Fibroblast of lung (primary cell): Measurements from ENCODE around the gene PRELID1. TPM values are rescaled to one million over a fixed set of nuclear protein-coding genes. Genes with fewer than 3 reads are reported as not detected.

Source experiments
- DNase-seq, 2 donors: peaks; one replicate each; pipeline versions ENCODE4 v3.0.0 to v3.0.0-alpha.2; 2010; ENCODE audit warnings: low read depth in 2 of 2
- H2AFZ ChIP-seq: 2 replicates; pipeline ENCODE4 v1.5.1; 2012; ENCODE audit warnings: low read length, control low read depth, inconsistent platforms
- H3K27ac ChIP-seq: 2 replicates; pipeline ENCODE4 v1.5.1; 2011; ENCODE audit warnings: low read length, control low read depth; ENCODE audit not compliant: insufficient read depth
- H3K27me3 ChIP-seq: 2 replicates; pipeline ENCODE4 v1.5.1; 2011; ENCODE audit warnings: mild to moderate bottlenecking, low read length; ENCODE audit not compliant: control insufficient read depth, insufficient read depth
- H3K36me3 ChIP-seq: 2 replicates; pipeline ENCODE4 v1.5.1; 2011; ENCODE audit warnings: low read length; ENCODE audit not compliant: control insufficient read depth, insufficient read depth
- H3K4me1 ChIP-seq: 2 replicates; pipeline ENCODE4 v1.5.1; 2011; ENCODE audit warnings: low read length; ENCODE audit not compliant: control insufficient read depth, insufficient read depth; ENCODE audit errors: extremely low read depth
- H3K4me2 ChIP-seq: 2 replicates; pipeline ENCODE4 v1.5.1; 2011; ENCODE audit warnings: low read length, control low read depth; ENCODE audit not compliant: insufficient read depth; ENCODE audit errors: extremely low read depth
- H3K4me3 ChIP-seq, 4 experiments: fragments of 200-600 bp in 1 of 4; sonication (generic) in 1 of 4; replicated peaks in 1 of 4; 2 replicates each; pipeline ENCODE4 v1.5.1; 2011 to 2016; ENCODE audit warnings: low read length in 4 of 4, low read depth in 3 of 4, mild to moderate bottlenecking in 3 of 4, control low read depth in 2 of 4, inconsistent platforms in 1 of 4, mixed read lengths in 1 of 4; ENCODE audit not compliant: insufficient read depth in 1 of 4; ENCODE audit errors: control extremely low read depth in 1 of 4
- H3K79me2 ChIP-seq: 2 replicates; pipeline ENCODE4 v1.5.1; 2012; ENCODE audit warnings: mild to moderate bottlenecking, low read length, inconsistent platforms; ENCODE audit not compliant: control insufficient read depth, insufficient read depth
- H3K9ac ChIP-seq: 2 replicates; pipeline ENCODE4 v1.5.1; 2011; ENCODE audit warnings: mild to moderate bottlenecking, low read length, control low read depth; ENCODE audit not compliant: insufficient read depth
- H3K9me3 ChIP-seq: 2 replicates; pipeline ENCODE4 v1.5.1; 2012; ENCODE audit warnings: low read depth, low read length; ENCODE audit not compliant: control insufficient read depth, insufficient read depth
- H4K20me1 ChIP-seq: 2 replicates; pipeline ENCODE4 v1.5.1; 2011; ENCODE audit warnings: low read length; ENCODE audit not compliant: control insufficient read depth, insufficient read depth; ENCODE audit errors: extremely low read depth
- EZH2 ChIP-seq: IDR thresholded peaks from 2 replicates; pipeline ENCODE4 v1.5.1; 2012; ENCODE audit warnings: low read length, control low read depth, mild to moderate bottlenecking; ENCODE audit errors: missing control alignments
- polyA plus RNA-seq, 2 donors: library from polyadenylated mRNA; depleted of rRNA in 1 of 2; stranded (reverse) in 1 of 2; unstranded in 1 of 2; fragments of >200 nt; gene quantifications; 2 replicates each; pipeline ENCODE4 v1.2.1, GENCODE V29; 2011 to 2012; ENCODE audit warnings: missing spikeins in 1 of 2
- total RNA-seq: library from RNA; depleted of rRNA; stranded (reverse); fragments of >200 nt; gene quantifications from 2 replicates; pipeline ENCODE4 v1.2.1, GENCODE V29; 2014
- TF ChIP-seq, protein P1 (sequence below), 2 donors: IDR thresholded peaks in 1 of 2; conservative IDR thresholded peaks in 1 of 2; 1 replicate in 1 of 2; 2 replicates in 1 of 2; pipeline ENCODE4 v1.5.1; 2011 to 2012; ENCODE audit warnings: low read length in 2 of 2, control low read depth in 1 of 2, inconsistent platforms in 1 of 2, low read depth in 1 of 2, mild to moderate bottlenecking in 1 of 2

Gene PRELID1
- total and polyA plus RNA-seq, 2 donors (not counting 1 experiment from before 2014, with no cell fraction given): 64.2 to 145 TPM

DNA sequence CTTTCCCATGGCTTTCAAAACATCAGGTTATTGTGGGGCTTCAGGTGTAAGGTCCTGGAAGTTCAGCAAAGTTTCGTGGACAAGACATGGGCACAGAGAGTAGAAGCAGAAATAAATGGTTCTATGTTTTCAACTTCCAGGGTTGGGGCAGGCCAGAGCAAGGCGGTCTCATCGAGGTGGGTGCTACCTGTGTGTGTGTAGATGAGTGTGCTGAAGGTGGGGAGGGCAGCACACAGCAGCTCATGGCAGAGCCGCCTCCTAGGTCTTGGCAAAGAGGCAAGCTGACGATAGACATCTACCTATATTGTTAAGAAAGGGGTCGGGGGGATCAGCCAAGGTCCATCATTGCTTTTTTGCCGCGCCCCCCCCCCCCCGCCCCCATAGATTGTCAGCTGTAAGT, 3.9 kb upstream of the PRELID1 start:
- H3K27me3 ChIP-seq: no peaks in the 10 kb centered on the region
- peaks cover 12% of the 10 kb centered on the region for H3K4me1 ChIP-seq
- no peak overlapping the region for H3K4me3 ChIP-seq
- H3K36me3 ChIP-seq: peaks cover 10% of the 10 kb centered on the region
- H4K20me1 ChIP-seq: no peaks in the 10 kb centered on the region
- no peak for DNase-seq
- no peak overlapping the region for H2AFZ ChIP-seq
- H3K9ac ChIP-seq: no peak overlapping the region
- H3K79me2 ChIP-seq: peaks cover 25% of the 10 kb centered on the region
- H3K27ac ChIP-seq: peak overlapping the region; percentile 34
- H3K4me2 ChIP-seq: no peak overlapping the region
- TF ChIP-seq EZH2: no peak
- TF ChIP-seq, protein P1, sequence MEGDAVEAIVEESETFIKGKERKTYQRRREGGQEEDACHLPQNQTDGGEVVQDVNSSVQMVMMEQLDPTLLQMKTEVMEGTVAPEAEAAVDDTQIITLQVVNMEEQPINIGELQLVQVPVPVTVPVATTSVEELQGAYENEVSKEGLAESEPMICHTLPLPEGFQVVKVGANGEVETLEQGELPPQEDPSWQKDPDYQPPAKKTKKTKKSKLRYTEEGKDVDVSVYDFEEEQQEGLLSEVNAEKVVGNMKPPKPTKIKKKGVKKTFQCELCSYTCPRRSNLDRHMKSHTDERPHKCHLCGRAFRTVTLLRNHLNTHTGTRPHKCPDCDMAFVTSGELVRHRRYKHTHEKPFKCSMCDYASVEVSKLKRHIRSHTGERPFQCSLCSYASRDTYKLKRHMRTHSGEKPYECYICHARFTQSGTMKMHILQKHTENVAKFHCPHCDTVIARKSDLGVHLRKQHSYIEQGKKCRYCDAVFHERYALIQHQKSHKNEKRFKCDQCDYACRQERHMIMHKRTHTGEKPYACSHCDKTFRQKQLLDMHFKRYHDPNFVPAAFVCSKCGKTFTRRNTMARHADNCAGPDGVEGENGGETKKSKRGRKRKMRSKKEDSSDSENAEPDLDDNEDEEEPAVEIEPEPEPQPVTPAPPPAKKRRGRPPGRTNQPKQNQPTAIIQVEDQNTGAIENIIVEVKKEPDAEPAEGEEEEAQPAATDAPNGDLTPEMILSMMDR (conservative IDR thresholded peaks at IDR 0.05 in 1 of 2, IDR thresholded peaks at IDR 0.05 in 1 of 2; ENCODE audit: low read depth in 1 of 2, low read length in 2 of 2): no peak
- H3K9me3 ChIP-seq: no peaks in the 10 kb centered on the region

DNA sequence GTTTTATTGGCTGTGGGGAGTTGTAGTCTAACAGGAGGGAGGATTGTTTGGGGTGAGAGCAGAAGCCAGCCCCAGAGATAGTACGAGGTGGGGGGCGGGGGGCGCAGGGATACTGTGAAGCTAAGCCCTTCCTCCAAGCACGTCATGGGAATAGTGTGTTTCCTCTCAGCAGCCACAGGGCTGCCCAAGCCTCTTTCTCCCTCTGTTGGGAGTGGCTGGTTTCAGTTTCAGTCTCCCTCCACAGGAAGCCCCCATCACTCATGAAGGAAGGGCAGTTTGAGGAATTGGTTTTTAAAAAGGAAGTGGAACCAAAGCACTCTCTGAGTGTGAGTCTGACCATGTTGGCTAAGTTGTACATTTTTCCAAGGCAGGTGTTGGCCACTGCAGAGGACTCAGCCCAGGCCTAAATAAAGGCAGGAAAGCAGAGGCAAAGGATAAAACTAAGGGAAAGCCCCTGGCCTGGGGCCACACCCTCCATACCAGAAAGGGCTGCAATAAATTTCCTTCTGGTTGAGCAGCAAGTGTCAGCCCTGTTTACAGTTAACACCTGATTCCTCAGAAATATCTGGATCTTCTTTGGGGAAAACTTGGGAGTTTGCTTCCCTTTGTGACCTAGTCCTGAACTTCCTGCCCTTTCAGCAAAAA, 3.2 kb upstream of the PRELID1 start:
- Histone ChIP-seq H3K4me2 (peak overlapping the region; percentile 1), H3K9me3 (no peaks in the 10 kb centered on the region), H3K4me3 (no peak overlapping the region), H3K9ac (no peak overlapping the region), H2AFZ (no peak overlapping the region), H3K27me3 (no peaks in the 10 kb centered on the region), H3K27ac (peak overlapping the region; percentile 49), H3K79me2 (peaks cover 31% of the 10 kb centered on the region), H3K4me1 (peaks cover 15% of the 10 kb centered on the region), H4K20me1 (no peaks in the 10 kb centered on the region), H3K36me3 (peaks cover 10% of the 10 kb centered on the region)
- peak; percentile 74 to 75 for DNase-seq
- no peak for TF ChIP-seq EZH2
- TF ChIP-seq, protein P1 (conservative IDR thresholded peaks at IDR 0.05 in 1 of 2, IDR thresholded peaks at IDR 0.05 in 1 of 2; ENCODE audit: low read depth in 1 of 2, low read length in 2 of 2): peak; percentile 22 to 30

DNA sequence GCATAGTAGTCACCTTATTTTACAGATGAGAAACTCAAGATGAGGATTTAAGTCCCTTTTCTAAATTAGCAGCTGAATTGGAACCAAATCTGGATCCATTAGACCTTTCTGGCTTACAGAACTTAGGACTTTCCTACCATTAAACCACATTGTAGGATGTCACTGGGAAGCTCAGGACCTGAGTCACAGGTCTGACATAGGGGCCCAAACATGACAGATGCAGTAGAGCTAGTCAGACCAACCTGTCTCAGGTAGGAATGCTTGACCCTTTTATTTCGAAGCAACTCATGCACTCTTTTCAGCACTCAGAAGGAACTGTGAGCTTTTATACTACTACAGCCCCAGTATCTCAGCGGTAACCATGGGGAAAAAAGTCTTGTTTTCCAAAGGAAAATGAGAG, 2.6 kb upstream of the PRELID1 start:
- TF ChIP-seq EZH2: no peak
- TF ChIP-seq, protein P1 (conservative IDR thresholded peaks at IDR 0.05 in 1 of 2, IDR thresholded peaks at IDR 0.05 in 1 of 2; ENCODE audit: low read depth in 1 of 2, low read length in 2 of 2): no peak
- Histone ChIP-seq H3K36me3 (peaks cover 15% of the 10 kb centered on the region), H3K79me2 (peaks cover 37% of the 10 kb centered on the region), H3K4me2 (no peak overlapping the region), H3K27me3 (no peaks in the 10 kb centered on the region), H3K9ac (no peak overlapping the region), H3K9me3 (no peaks in the 10 kb centered on the region), H3K27ac (peak overlapping the region; percentile 33), H3K4me1 (peaks cover 15% of the 10 kb centered on the region), H4K20me1 (no peaks in the 10 kb centered on the region), H3K4me3 (no peak overlapping the region), H2AFZ (no peak overlapping the region)
- DNase-seq: no peak
